Measurements from ENCODE around the gene ABCB9. TPM values are rescaled to one million over a fixed set of nuclear protein-coding genes. Genes with fewer than 3 reads are reported as not detected.

Gene ABCB9
- total RNA-seq, 1 donor from 2014 or later = 3.7 TPM

DNA sequence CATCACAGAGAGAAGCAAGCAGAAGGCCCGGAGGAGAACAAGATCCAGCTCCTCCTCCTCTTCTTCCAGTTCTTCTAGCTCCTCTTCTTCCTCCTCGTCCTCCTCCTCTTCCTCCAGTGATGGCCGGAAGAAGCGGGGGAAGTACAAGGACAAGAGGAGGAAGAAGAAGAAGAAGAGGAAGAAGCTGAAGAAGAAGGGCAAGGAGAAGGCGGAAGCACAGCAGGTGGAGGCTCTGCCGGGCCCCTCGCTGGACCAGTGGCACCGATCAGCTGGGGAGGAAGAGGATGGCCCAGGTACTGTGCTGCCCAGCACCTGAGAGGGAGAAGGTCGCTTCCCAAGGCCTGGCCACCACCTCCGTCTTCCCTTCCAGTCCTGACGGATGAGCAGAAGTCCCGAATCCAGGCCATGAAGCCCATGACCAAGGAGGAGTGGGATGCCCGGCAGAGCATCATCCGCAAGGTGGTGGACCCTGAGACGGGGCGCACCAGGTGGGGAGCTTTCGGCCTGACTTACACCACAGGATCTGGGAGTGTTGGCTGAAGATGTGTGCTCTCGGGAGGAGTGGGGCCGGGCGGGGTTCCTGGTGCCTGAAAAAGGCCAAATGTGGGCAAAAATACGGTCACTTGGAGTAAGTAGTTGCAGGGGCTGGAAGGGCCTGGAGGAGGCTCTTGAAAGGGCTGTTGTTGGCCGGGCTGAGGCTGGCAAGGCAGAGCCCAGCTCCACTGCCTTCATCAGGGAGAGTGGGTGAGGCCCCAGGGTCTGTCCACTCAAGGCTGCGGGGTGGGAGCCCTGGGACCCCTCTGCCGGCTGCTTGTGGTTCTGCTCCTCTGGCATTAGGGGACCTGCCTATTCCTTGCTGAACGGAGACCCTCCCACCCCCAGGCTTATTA, 15.6 kb upstream of the ABCB9 start:
- no peak for DNase-seq
- peak overlapping the region; percentile 94 for H3K4me3 Mint-ChIP-seq
- H3K27me3 Mint-ChIP-seq = no peaks in the 10 kb centered on the region
- no peaks in the 10 kb centered on the region for H3K9me3 Mint-ChIP-seq
- H3K27ac Mint-ChIP-seq = peak overlapping the region; percentile 86
- peaks cover 33% of the 10 kb centered on the region for H3K36me3 Mint-ChIP-seq (ENCODE audit: low read depth)
- intact Hi-C loops (cut with micrococcal nuclease) = loop anchor here (5.0 kb wide), 1 partner anchor 600 kb away; the partner anchor contains the start of gene TMED2
- H3K4me1 Mint-ChIP-seq = peaks cover 29% of the 10 kb centered on the region

DNA sequence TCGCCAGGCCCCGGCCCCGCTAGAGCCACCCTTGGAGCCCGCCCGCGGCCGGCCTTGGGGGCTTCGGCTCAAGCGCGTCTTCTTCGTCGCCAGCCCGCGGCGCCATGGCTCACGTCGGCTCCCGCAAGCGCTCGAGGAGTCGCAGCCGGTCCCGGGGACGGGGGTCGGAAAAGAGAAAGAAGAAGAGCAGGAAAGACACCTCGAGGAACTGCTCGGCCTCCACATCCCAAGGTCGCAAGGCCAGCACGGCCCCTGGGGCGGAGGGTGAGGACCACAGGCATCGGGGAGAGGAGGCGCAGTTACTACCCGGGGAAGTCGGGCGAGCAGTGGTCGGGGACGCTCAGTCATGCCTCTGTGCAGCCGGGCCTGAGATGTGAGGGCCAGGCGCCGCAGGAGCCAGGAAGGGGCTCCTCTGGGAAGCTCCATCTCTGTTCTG, 14.8 kb upstream of the ABCB9 start:
- Mint-ChIP-seq H3K36me3 (ENCODE audit: low read depth) (peaks cover 33% of the 10 kb centered on the region), H3K27ac (peak overlapping the region; percentile 86), H3K9me3 (no peaks in the 10 kb centered on the region), H3K4me1 (peaks cover 34% of the 10 kb centered on the region), H3K4me3 (peak overlapping the region; percentile 94), H3K27me3 (no peaks in the 10 kb centered on the region)
- DNase-seq = no peak
- intact Hi-C loops (cut with micrococcal nuclease) = loop anchor here (5.0 kb wide), 1 partner anchor 601 kb away; the partner anchor contains the start of gene TMED2

DNA sequence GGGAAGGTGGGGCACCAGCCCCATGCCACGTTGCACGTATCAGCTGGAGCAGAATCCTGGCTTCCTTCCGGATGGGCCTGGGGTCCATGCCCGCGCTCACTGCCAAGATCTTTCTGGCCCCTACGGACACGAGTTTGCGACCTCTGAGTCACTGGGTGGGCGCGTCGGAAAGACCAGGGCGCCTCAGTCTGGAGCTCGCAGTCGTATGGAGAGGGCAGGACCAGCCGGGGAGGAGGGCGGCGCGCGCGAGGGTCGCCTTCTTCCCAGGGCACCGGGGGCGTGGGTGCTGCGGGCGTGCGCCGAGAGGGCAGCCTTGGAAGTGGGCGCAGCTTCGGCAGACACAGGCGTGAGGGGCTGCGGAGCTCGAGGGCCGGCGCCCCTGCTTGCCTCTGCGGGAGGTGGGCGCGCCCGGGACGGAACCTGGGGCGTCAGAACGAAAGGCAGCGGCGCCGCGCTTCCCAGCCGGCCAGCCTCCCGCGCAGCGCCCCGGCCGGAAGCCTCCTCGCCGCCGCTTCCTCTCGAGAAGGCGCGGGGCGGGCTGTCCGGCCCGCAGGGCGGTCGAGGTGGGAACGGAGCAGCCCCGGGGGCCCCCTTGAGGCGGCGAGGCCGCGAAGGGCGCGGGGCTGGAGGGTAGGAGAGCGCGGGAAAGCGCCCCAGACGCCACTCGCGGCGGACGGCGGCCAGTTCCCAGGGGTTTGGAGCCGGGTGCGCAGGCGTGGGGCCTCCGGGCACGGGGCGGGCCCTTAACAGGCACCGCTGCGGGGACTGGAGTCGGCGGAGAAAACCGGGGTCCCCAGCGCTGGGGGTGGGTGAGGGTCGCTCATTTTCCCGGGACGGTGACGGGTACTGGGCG, 14.1 kb upstream of the ABCB9 start, which contains the start of gene ARL6IP4:
Gene ARL6IP4 (plus strand): TSS at position 499 of the 853 bp plus-strand sequence. CDS start 459 bp downstream, outside the sequence.
- peak within 1 kb of the TSS; percentile 86 for H3K27ac Mint-ChIP-seq
- H3K36me3 Mint-ChIP-seq (ENCODE audit: low read depth) = peaks cover 33% of the 10 kb centered on the region
- DNase-seq = peak; percentile 91
- intact Hi-C loops (cut with micrococcal nuclease) = loop anchor here (5.0 kb wide), 1 partner anchor 602 kb away; the partner anchor contains the start of gene TMED2
- H3K4me3 Mint-ChIP-seq = peak within 1 kb of the TSS; percentile 94
- peaks cover 37% of the 10 kb centered on the region for H3K4me1 Mint-ChIP-seq
- no peaks in the 10 kb centered on the region for H3K9me3 Mint-ChIP-seq
- no peaks in the 10 kb centered on the region for H3K27me3 Mint-ChIP-seq

DNA sequence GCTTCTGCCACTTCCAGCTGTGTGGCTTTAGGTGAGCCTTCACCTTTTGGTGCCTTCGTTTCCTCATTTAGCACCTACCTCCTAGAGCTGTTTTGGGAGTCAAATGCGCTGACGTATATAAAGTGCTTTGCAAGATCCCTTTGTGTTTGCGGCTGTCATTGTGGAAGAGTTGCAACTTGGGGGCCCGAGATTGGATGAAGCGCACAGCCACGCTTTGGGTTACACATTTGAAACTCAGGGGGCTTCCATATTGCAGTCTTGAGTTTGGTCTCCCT, 13.6 kb upstream of the ABCB9 start:
- no peak for DNase-seq
- Mint-ChIP-seq H3K9me3 (no peaks in the 10 kb centered on the region), H3K4me1 (peaks cover 37% of the 10 kb centered on the region), H3K36me3 (ENCODE audit: low read depth) (peaks cover 32% of the 10 kb centered on the region), H3K4me3 (peak overlapping the region; percentile 94), H3K27ac (peak overlapping the region; percentile 85), H3K27me3 (no peaks in the 10 kb centered on the region)
- intact Hi-C loops (cut with micrococcal nuclease) = loop anchor here (5.0 to 10.0 kb wide), 3 partner anchors 385 to 602 kb away; partner anchors contain the start of genes KNTC1, RSRC2, SBNO1 and TMED2

DNA sequence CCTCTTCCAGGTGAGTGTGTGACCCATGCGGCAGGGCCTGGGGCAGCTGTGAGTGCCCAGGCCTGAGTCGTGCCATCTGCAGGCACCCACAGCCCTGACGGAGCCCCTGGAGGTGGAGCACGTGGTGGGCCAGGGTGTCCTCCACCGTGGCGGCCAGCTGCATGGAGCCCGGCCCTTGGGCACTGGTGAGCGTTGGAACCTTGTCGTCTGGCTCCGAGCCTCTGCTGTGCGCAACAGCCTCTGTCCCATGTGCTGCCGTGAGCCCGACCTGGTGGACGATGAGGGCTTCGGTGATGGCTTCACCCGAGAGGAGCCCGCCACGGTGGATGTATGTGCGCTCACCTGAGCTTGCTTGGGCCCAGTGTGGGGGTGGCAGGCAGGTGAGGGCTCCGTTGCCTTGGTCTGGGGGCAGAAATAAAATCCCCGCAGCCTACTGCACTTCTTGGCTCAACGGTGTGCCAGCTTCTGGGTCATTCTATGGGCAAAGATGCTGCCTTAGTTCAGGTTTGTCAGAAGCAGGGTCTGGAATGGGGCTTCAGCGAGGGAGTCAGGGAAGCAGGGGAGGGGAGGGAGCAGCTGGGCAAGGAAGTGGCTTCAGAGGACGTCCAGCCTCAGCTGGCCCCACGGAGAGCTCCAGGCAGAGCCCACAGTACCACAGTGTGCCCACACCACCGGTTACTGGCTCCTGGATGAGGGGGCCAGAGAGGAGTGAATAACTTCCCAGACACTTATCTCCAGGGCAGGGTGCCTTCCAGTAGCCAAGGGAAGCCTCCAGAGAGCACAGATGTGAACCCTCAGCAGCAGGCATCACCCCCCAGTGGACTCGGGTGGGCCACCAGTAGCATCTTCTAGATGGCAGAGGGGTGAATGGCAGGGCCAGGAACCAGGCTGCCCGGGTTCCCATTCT, 13.0 kb upstream of the ABCB9 start:
- intact Hi-C loops (cut with micrococcal nuclease) = loop anchor here (10.0 kb wide), 2 partner anchors 386 to 454 kb away; partner anchors contain the start of genes KNTC1, RSRC2 and SBNO1
- Mint-ChIP-seq H3K9me3 (no peaks in the 10 kb centered on the region), H3K4me3 (peak overlapping the region; percentile 94), H3K27me3 (no peaks in the 10 kb centered on the region), H3K27ac (peak overlapping the region; percentile 85), H3K36me3 (ENCODE audit: low read depth) (peaks cover 30% of the 10 kb centered on the region), H3K4me1 (peaks cover 39% of the 10 kb centered on the region)
- DNase-seq = no peak

DNA sequence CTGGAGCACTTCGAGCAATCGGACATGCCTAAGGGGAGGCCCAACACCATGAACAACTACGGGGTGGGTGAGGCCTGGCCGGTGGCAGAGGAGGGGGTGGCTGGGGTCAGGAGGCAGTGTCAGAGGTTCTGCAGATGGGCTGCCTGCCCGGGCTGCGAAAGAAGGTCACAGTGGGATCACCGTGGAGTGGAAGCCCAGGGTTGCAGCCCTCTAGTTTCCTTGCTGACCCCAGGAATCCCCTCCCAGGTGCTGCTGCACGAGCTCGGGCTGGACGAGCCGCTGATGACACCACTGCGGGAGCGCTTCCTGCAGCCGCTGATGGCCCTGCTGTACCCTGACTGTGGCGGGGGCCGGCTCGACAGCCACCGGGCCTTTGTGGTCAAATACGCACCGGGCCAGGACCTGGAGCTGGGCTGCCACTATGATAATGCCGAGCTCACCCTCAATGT, 12.3 kb upstream of the ABCB9 start:
- intact Hi-C loops (cut with micrococcal nuclease) = loop anchor here (10.0 kb wide), 2 partner anchors 386 to 454 kb away; partner anchors contain the start of genes KNTC1, RSRC2 and SBNO1
- H3K36me3 Mint-ChIP-seq (ENCODE audit: low read depth) = peaks cover 26% of the 10 kb centered on the region
- no peaks in the 10 kb centered on the region for H3K9me3 Mint-ChIP-seq
- H3K4me3 Mint-ChIP-seq = peak overlapping the region; percentile 48
- no peaks in the 10 kb centered on the region for H3K27me3 Mint-ChIP-seq
- H3K4me1 Mint-ChIP-seq = peaks cover 38% of the 10 kb centered on the region
- no peak overlapping the region for H3K27ac Mint-ChIP-seq
- DNase-seq = no peak

DNA sequence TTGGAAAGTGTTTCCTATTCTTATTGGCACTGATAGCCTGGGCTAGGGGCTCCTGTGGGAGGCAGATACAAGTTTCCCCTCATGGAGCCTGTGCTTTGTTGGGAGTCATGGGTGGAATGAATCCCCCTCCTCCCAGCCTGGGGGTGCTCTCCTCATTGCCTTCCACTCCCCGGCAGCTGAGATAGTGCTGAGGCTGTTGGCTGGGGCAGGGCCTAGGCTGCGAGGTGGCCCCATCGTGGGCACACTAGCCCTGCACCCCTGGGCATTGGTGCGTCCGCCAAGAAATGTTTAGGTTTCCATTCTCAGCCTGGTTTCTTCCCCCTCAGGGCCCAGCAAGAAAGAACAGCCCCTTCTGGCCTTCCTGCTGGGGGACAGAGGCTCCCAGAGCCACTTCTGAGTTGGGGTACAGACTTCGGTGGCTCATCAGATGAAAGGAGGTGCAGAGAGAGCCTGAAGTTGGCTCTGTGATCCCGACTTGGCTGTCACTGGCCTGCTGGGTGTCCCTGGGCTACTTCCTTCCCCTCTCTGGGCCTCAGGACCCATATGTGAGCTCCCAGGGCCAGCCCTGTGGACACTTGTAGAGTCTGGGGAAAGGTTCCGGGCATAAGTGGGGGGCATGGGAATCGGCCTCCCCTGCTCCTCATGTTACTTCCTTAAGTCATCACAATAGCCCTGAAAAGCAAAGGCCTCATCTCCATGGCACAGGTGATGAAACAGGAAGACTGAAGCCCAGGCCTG, 11.6 kb upstream of the ABCB9 start:
- Mint-ChIP-seq H3K4me3 (peak overlapping the region; percentile 48), H3K4me1 (peaks cover 32% of the 10 kb centered on the region), H3K36me3 (ENCODE audit: low read depth) (peaks cover 20% of the 10 kb centered on the region), H3K9me3 (no peaks in the 10 kb centered on the region), H3K27me3 (no peaks in the 10 kb centered on the region), H3K27ac (no peak overlapping the region)
- intact Hi-C loops (cut with micrococcal nuclease) = loop anchor here (10.0 kb wide), 2 partner anchors 387 to 453 kb away; partner anchors contain the start of genes KNTC1, RSRC2 and SBNO1
- no peak for DNase-seq

DNA sequence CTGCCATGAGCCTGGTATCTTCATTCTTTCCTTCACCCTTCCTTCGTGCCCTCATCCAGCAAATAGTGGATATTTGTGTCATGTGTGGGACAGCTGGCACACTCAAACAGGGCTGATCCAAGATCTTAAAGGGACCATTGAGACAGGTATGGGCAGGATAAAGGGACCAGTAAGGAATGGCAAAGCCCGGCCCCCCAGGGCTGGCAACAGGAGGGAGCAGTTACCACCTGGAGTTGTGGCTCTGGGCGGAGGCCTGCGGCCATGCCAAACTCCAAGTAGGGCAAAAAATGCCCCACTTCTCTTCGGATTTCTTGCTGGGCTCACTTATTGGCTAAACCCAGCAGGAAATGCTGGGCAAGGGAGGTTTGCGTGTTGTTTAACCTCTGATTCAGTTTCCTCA, 10.9 kb upstream of the ABCB9 start:
- H3K4me3 Mint-ChIP-seq = peak overlapping the region; percentile 41
- no peak overlapping the region for H3K27ac Mint-ChIP-seq
- peaks cover 29% of the 10 kb centered on the region for H3K4me1 Mint-ChIP-seq
- H3K9me3 Mint-ChIP-seq = no peaks in the 10 kb centered on the region
- no peaks in the 10 kb centered on the region for H3K27me3 Mint-ChIP-seq
- intact Hi-C loops (cut with micrococcal nuclease) = loop anchor here (10.0 kb wide), 2 partner anchors 388 to 452 kb away; partner anchors contain the start of genes KNTC1, RSRC2 and SBNO1
- H3K36me3 Mint-ChIP-seq (ENCODE audit: low read depth) = peaks cover 15% of the 10 kb centered on the region
- no peak for DNase-seq

DNA sequence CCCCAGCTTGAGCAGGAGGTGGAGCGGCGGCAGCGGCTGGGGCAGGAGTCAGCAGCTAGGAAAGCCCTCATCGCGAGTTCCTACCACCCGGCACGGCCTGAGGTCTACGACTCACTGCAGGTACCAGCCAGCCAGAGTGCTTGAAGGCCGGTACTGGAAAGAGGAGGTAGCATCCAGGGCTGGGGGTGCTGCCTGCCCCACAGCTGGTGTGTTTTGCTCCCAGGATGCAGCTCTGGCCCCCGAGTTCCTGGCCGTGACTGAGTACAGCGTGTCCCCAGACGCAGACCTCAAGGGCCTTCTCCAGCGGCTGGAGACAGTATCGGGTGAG, 10.3 kb upstream of the ABCB9 start:
- Mint-ChIP-seq H3K27me3 (no peaks in the 10 kb centered on the region), H3K4me3 (peak overlapping the region; percentile 94), H3K9me3 (no peaks in the 10 kb centered on the region), H3K36me3 (ENCODE audit: low read depth) (peaks cover 10% of the 10 kb centered on the region), H3K4me1 (peaks cover 25% of the 10 kb centered on the region), H3K27ac (peak overlapping the region; percentile 99)
- intact Hi-C loops (cut with micrococcal nuclease) = loop anchor here (10.0 kb wide), 2 partner anchors 388 to 452 kb away; partner anchors contain the start of genes KNTC1, RSRC2 and SBNO1
- no peak for DNase-seq

DNA sequence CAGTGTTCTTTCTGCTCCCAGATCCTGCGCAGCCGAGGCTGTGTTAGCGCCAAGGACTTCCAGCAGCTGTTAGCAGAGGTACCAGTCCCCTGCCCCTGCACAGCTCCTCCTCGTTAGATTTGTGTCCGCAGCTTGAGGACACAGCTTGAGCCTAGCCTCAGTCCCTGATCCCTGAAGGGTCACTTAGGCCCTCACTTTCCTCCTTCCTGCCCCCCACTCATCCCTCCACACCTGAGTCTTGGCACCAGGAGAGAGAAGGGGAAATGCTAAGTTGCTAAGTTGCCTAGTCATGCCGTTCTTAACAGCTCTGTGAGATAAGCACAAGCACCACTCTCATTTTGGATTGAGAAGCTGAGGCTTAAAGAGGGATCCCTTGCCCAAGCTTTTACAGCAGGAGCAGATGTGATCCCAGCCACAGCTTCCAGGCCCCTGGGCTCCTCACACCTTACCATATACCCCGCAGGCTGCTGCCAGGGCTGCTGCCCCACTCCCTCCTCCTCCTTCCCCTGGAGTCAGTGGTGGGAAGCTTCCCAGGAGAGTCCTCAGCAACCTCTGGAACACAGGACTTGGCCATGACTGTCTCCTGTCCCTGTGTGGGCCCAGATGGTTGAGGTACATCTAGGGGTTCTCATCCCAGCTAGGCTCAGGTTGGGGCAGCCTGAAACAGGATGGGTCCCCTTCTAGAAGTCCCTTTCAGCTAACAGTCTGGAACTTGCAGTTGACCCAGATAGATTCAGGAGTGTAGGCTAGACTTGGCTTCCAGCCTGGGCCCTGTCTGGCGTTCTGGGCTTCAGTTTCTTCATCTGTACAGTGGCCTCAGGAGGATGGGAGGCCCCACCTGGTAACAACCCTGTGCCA, 9.8 kb upstream of the ABCB9 start:
- intact Hi-C loops (cut with micrococcal nuclease) = loop anchor here (2.0 to 10.0 kb wide), 4 partner anchors 101 to 451 kb away; partner anchors contain the start of genes KNTC1, MPHOSPH9, MTRFR and RSRC2
- Mint-ChIP-seq H3K27me3 (no peaks in the 10 kb centered on the region), H3K36me3 (ENCODE audit: low read depth) (peaks cover 6% of the 10 kb centered on the region), H3K4me1 (peaks cover 23% of the 10 kb centered on the region), H3K27ac (peak overlapping the region; percentile 99), H3K4me3 (peak overlapping the region; percentile 94), H3K9me3 (no peaks in the 10 kb centered on the region)
- DNase-seq = peak; percentile 67

All from activated CD4-positive, alpha-beta T cell treated with anti-CD3 and anti-CD28 coated beads, Interleukin-2, amount 10 ng/mL, durations not matched to agents 24 days and 14 days (primary cell).